ENCODE data around the gene SYNE2. TPM values are rescaled to one million over a fixed set of nuclear protein-coding genes. Genes with fewer than 3 reads are reported as not detected.
A peak's percentile ranks its signal among the peaks of the same experiment; 100 is the strongest.

The SYNE2 gene
- total RNA-seq, 1 donor from 2014 or later: 36.6 TPM

DNA sequence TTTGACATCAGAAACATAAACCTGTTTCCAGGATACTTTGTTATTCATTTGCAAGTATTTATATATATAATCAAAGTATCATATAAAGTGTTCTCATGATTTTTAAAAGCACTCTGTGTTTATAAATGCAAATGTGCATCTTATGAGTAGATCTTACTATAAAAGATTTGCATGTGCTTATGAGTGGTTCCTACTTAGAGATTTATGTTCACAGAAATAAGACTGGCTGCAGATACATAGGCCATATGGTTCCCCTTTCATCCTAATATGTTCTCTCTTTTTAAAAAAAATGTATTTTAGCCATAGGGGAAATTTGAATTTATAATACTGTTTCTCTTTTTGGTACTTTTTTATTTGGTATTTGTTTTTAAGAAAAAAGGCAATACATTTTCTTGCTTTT, 267.2 kb downstream of the SYNE2 start:
- no peaks in the 10 kb centered on the region for H3K27me3 ChIP-seq (ENCODE audit: control insufficient read depth, insufficient read depth, low read length)
- TF ChIP-seq, protein P1, sequence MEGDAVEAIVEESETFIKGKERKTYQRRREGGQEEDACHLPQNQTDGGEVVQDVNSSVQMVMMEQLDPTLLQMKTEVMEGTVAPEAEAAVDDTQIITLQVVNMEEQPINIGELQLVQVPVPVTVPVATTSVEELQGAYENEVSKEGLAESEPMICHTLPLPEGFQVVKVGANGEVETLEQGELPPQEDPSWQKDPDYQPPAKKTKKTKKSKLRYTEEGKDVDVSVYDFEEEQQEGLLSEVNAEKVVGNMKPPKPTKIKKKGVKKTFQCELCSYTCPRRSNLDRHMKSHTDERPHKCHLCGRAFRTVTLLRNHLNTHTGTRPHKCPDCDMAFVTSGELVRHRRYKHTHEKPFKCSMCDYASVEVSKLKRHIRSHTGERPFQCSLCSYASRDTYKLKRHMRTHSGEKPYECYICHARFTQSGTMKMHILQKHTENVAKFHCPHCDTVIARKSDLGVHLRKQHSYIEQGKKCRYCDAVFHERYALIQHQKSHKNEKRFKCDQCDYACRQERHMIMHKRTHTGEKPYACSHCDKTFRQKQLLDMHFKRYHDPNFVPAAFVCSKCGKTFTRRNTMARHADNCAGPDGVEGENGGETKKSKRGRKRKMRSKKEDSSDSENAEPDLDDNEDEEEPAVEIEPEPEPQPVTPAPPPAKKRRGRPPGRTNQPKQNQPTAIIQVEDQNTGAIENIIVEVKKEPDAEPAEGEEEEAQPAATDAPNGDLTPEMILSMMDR (IDR thresholded peaks at IDR 0.05; ENCODE audit: insufficient read depth, low read length, severe bottlenecking): no peak
- FAIRE-seq: no peak
- H3K36me3 ChIP-seq (ENCODE audit: control insufficient read depth, insufficient read depth, low read length): peaks cover 8% of the 10 kb centered on the region
- no peak for DNase-seq (ENCODE audit: low read depth)
- no peak overlapping the region for H3K4me3 ChIP-seq (ENCODE audit: low read depth, low read length)

DNA sequence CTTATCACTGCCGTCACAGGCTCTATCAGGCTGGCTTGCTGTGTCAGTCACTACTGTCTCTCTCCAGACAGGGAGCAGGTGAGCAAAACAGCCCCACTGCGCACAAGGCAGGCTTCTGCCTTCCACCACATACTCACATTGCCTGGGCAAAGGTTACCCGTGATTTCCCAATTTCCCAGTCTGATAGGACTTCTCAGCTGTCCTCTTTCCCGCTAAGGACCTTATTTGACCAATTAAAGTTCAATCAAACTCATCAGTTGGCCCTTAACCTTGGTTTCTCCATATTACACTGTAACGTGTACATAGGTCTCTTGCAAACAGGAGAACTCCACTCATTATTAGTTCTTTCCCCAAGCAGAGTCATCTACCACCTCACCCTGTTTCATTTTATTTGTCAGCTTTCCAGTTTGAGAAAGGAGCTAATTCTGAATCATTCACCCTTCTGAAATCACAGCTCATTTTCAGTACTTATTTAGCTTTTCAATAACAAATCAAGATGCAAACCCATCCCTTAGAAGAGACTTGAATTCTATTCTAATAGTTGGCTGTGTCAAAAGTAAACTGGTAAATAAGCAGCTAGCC, 270.5 kb downstream of the SYNE2 start:
- H3K4me3 ChIP-seq (ENCODE audit: low read depth, low read length): no peak overlapping the region
- DNase-seq (ENCODE audit: low read depth) (no peak), FAIRE-seq (peak; percentile 43)
- peaks cover 20% of the 10 kb centered on the region for H3K36me3 ChIP-seq (ENCODE audit: control insufficient read depth, insufficient read depth, low read length)
- TF ChIP-seq, protein P1 (IDR thresholded peaks at IDR 0.05; ENCODE audit: insufficient read depth, low read length, severe bottlenecking): no peak
- no peaks in the 10 kb centered on the region for H3K27me3 ChIP-seq (ENCODE audit: control insufficient read depth, insufficient read depth, low read length)

DNA sequence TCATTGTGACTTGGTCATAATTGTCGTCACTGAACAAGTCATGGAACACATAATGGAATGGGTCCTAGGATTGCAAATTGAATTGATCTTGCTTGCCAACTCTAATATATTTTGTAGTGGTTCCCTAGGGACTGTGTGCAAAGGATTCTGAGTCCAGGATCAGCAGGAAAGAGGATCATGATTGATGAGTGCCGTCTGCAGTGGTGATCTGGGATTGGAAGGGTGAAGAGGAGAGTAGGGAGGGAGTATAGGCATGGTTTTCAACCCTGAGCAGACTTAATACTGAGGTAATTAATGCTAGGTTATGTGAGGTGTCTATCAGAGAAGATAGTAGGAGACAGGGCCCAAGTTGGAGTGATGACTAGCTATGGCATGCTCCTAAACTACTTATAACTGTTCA, 272.5 kb downstream of the SYNE2 start:
- DNase-seq (ENCODE audit: low read depth) (no peak), FAIRE-seq (no peak)
- H3K27me3 ChIP-seq (ENCODE audit: control insufficient read depth, insufficient read depth, low read length): no peaks in the 10 kb centered on the region
- H3K36me3 ChIP-seq (ENCODE audit: control insufficient read depth, insufficient read depth, low read length): peaks cover 29% of the 10 kb centered on the region
- H3K4me3 ChIP-seq (ENCODE audit: low read depth, low read length): no peak overlapping the region
- TF ChIP-seq, protein P1 (IDR thresholded peaks at IDR 0.05; ENCODE audit: insufficient read depth, low read length, severe bottlenecking): no peak

DNA sequence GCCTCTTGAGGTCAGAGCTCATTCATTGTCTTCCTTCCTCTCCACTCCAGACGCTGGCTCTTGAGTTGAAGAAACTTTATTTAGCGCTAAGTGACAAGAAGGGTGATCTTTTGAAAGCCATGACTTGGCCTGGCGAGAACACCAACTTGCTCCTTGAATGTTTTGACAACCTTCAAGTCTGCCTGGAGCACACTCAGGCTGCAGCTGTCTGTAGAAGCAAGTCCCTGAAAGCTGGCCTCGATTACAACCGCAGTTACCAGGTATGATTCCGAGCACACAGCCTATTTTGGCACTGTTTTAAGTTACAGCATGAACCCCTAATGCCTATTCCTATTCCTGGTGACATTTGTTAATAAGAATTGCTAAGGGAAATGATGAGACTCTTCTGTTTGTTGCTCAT, 273.7 kb downstream of the SYNE2 start:
- Histone ChIP-seq H3K36me3 (ENCODE audit: control insufficient read depth, insufficient read depth, low read length) (peaks cover 26% of the 10 kb centered on the region), H3K4me3 (ENCODE audit: low read depth, low read length) (no peak overlapping the region), H3K27me3 (ENCODE audit: control insufficient read depth, insufficient read depth, low read length) (no peaks in the 10 kb centered on the region)
- FAIRE-seq (no peak), DNase-seq (ENCODE audit: low read depth) (no peak)
- TF ChIP-seq, protein P1 (IDR thresholded peaks at IDR 0.05; ENCODE audit: insufficient read depth, low read length, severe bottlenecking): no peak

DNA sequence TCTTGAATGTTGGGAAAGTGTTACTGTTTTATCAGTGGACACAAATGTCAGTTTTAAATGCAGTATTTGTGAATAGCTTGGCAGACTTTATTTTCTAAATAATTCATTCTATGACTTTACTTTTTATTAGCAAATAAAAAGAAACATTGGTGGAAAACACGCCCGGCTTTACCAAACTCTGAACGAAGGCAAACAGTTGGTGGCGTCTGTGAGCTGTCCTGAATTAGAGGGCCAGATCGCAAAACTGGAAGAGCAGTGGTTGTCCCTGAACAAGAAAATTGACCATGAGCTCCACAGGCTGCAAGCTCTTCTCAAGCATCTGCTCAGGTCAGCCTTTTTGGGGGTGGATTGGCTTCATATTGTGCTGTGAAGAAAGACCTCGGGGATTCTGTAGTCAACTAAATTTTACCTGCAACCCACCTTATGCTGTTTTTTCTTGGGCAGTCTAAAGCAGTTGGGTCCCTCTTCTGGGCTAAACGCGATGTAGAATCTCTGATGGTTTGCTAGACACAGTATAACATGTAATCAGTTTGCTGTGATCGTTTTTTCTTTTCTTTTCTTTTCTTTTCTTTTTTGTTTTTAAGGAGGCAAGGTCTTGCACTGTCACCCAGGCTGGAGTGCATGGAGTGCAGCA, 285.0 kb downstream of the SYNE2 start:
- TF ChIP-seq, protein P1 (IDR thresholded peaks at IDR 0.05; ENCODE audit: insufficient read depth, low read length, severe bottlenecking): no peak
- no peaks in the 10 kb centered on the region for H3K27me3 ChIP-seq (ENCODE audit: control insufficient read depth, insufficient read depth, low read length)
- peaks cover 14% of the 10 kb centered on the region for H3K36me3 ChIP-seq (ENCODE audit: control insufficient read depth, insufficient read depth, low read length)
- FAIRE-seq (no peak), DNase-seq (ENCODE audit: low read depth) (no peak)
- no peak overlapping the region for H3K4me3 ChIP-seq (ENCODE audit: low read depth, low read length)

Measured in bronchial epithelial cell (primary cell).